Thymus (tissue), 11 donors: ENCODE results near the gene SPRED2. TPM values are rescaled to one million over a fixed set of nuclear protein-coding genes. Genes with fewer than 3 reads are reported as not detected.

Experiments used
- DNase-seq, 9 donors: peaks; one replicate each; pipeline ENCODE4 v3.0.0-alpha.2; 2013; ENCODE audit warnings: low spot score in 9 of 9, low read depth in 6 of 9, missing footprints in 1 of 9
- H3K27ac ChIP-seq, 2 donors: one replicate each; pipeline ENCODE4 v1.5.1; 2013; ENCODE audit warnings: control low read depth in 1 of 2, low read depth in 1 of 2, low read length in 1 of 2, mild to moderate bottlenecking in 1 of 2, moderate library complexity in 1 of 2
- H3K27me3 ChIP-seq, 2 donors: one replicate each; pipeline ENCODE4 v1.5.1; 2013; ENCODE audit warnings: low read length in 1 of 2; ENCODE audit not compliant: control insufficient read depth in 2 of 2, insufficient read depth in 1 of 2
- H3K36me3 ChIP-seq, 2 donors: one replicate each; pipeline ENCODE4 v1.5.1; 2013; ENCODE audit warnings: low read length in 1 of 2, mild to moderate bottlenecking in 1 of 2, moderate library complexity in 1 of 2; ENCODE audit not compliant: control insufficient read depth in 2 of 2, insufficient read depth in 2 of 2
- H3K4me1 ChIP-seq, 2 donors: one replicate each; pipeline ENCODE4 v1.5.1; 2013; ENCODE audit warnings: low read length in 2 of 2; ENCODE audit not compliant: control insufficient read depth in 2 of 2, insufficient read depth in 2 of 2
- H3K4me3 ChIP-seq, 2 donors: one replicate each; pipeline ENCODE4 v1.5.1; 2013; ENCODE audit warnings: low read length in 2 of 2, control low read depth in 1 of 2, mild to moderate bottlenecking in 1 of 2
- H3K9me3 ChIP-seq, 2 donors: one replicate each; pipeline ENCODE4 v1.5.1; 2013; ENCODE audit warnings: low read length in 1 of 2, mild to moderate bottlenecking in 1 of 2; ENCODE audit not compliant: control insufficient read depth in 2 of 2, insufficient read depth in 1 of 2
- WGBS: extraction: QIAGEN DNeasy Blood & Tissue Kit; methylation state at CpG from one replicate; pipeline ENCODE4 v1.1.7; 2013; 5-methylcytosine and 5-hydroxymethylcytosine counted together
- polyA plus RNA-seq: library from polyadenylated mRNA; stranded (reverse); fragments of 200-250 nt; gene quantifications from one replicate; pipeline ENCODE4 v1.2.3, GENCODE V29; 2013
- total RNA-seq: library from RNA; stranded (reverse); fragments of 120-200 nt; gene quantifications from one replicate; pipeline ENCODE4 v1.2.4, GENCODE V29; 2013
- donor health status: healthy.

The SPRED2 gene
- total and polyA plus RNA-seq, 2 donors, result 7.9 to 17.0 TPM

GRCh38 chr2:65380255-65380654 lies 52.1 kb downstream of the SPRED2 start:
- Histone ChIP-seq H3K27ac (peak overlapping the region in 1 of 2 donors; percentile 81), H3K36me3 (peaks cover 0 to 19% of the 10 kb centered on the region in 2 donors), H3K9me3 (no peaks in the 10 kb centered on the region), H3K4me3 (no peak overlapping the region), H3K27me3 (no peaks in the 10 kb centered on the region), H3K4me1 (peaks cover 69 to 87% of the 10 kb centered on the region in 2 donors)
- 89% methylated on average over 5 of the region's 5 CpGs for WGBS
- DNase-seq, result no peak

GRCh38 chr2:65379721-65380171 lies 52.7 kb downstream of the SPRED2 start:
- H3K4me1 ChIP-seq, result peaks cover 72 to 89% of the 10 kb centered on the region in 2 donors
- 94% methylated on average over 3 of the region's 3 CpGs for WGBS
- H3K4me3 ChIP-seq, result no peak overlapping the region
- H3K9me3 ChIP-seq, result no peaks in the 10 kb centered on the region
- no peaks in the 10 kb centered on the region for H3K27me3 ChIP-seq
- peak overlapping the region in 1 of 2 donors; percentile 81 for H3K27ac ChIP-seq
- no peak for DNase-seq
- H3K36me3 ChIP-seq, result peaks cover 0 to 19% of the 10 kb centered on the region in 2 donors

- Histone ChIP-seq H3K27ac (peak overlapping the region; percentile 43 to 81), H3K36me3 (peaks cover 0 to 19% of the 10 kb centered on the region in 2 donors), H3K9me3 (no peaks in the 10 kb centered on the region), H3K4me3 (no peak overlapping the region), H3K4me1 (peaks cover 70 to 87% of the 10 kb centered on the region in 2 donors), H3K27me3 (no peaks in the 10 kb centered on the region)
- DNase-seq, result peak in 4 of 9 donors; percentile 63 to 82 (median 66)
- 11% methylated on average over 2 of the region's 2 CpGs for WGBS
Measured at GRCh38 chr2:65379223-65379622, 53.2 kb downstream of the SPRED2 start.

- Histone ChIP-seq H3K9me3 (no peaks in the 10 kb centered on the region), H3K27me3 (no peaks in the 10 kb centered on the region), H3K27ac (peak overlapping the region in 1 of 2 donors; percentile 81), H3K4me3 (no peak overlapping the region), H3K36me3 (peaks cover 0 to 22% of the 10 kb centered on the region in 2 donors), H3K4me1 (peaks cover 65 to 86% of the 10 kb centered on the region in 2 donors)
- no peak for DNase-seq
- 97% methylated on average over 4 of the region's 4 CpGs for WGBS
Measured at GRCh38 chr2:65378290-65378689, 54.1 kb downstream of the SPRED2 start.

GRCh38 chr2:65377556-65378192 lies 54.7 kb downstream of the SPRED2 start:
- H3K4me1 ChIP-seq, result peaks cover 62 to 84% of the 10 kb centered on the region in 2 donors
- no peaks in the 10 kb centered on the region for H3K9me3 ChIP-seq
- H3K4me3 ChIP-seq, result no peak overlapping the region
- peak overlapping the region in 1 of 2 donors; percentile 61 for H3K27ac ChIP-seq
- no peaks in the 10 kb centered on the region for H3K27me3 ChIP-seq
- peaks cover 0 to 22% of the 10 kb centered on the region in 2 donors for H3K36me3 ChIP-seq
- no peak for DNase-seq
- WGBS, result 39% methylated on average over 5 of the region's 5 CpGs

- Histone ChIP-seq H3K9me3 (no peaks in the 10 kb centered on the region), H3K27ac (no peak overlapping the region), H3K36me3 (peaks cover 0 to 18% of the 10 kb centered on the region in 2 donors), H3K4me3 (no peak overlapping the region), H3K27me3 (no peaks in the 10 kb centered on the region), H3K4me1 (peaks cover 62 to 84% of the 10 kb centered on the region in 2 donors)
- 96% methylated on average over 4 of the region's 4 CpGs for WGBS
- DNase-seq, result no peak
Measured at GRCh38 chr2:65375723-65376122, 56.7 kb downstream of the SPRED2 start.

- Histone ChIP-seq H3K4me1 (peaks cover 64 to 83% of the 10 kb centered on the region in 2 donors), H3K9me3 (no peaks in the 10 kb centered on the region), H3K27ac (peak overlapping the region in 1 of 2 donors; percentile 8), H3K27me3 (no peaks in the 10 kb centered on the region), H3K36me3 (peaks cover 0 to 14% of the 10 kb centered on the region in 2 donors), H3K4me3 (no peak overlapping the region)
- no peak for DNase-seq
- 91% methylated on average over 4 of the region's 4 CpGs for WGBS
Measured at GRCh38 chr2:65374999-65375398, 57.4 kb downstream of the SPRED2 start.

- H3K4me1 ChIP-seq, result peaks cover 62 to 82% of the 10 kb centered on the region in 2 donors
Measured at GRCh38 chr2:65374575-65374974, 57.8 kb downstream of the SPRED2 start.

GRCh38 chr2:65373365-65373918 lies 59.0 kb downstream of the SPRED2 start:
- no peak overlapping the region for H3K4me3 ChIP-seq
- H3K36me3 ChIP-seq, result peaks cover 0 to 14% of the 10 kb centered on the region in 2 donors
- no peak for DNase-seq
- 77% methylated on average over 1 of the region's 1 CpG for WGBS
- no peaks in the 10 kb centered on the region for H3K27me3 ChIP-seq
- no peak overlapping the region for H3K27ac ChIP-seq
- H3K4me1 ChIP-seq, result peaks cover 52 to 73% of the 10 kb centered on the region in 2 donors
- H3K9me3 ChIP-seq, result no peaks in the 10 kb centered on the region

More at GRCh38 chr2:65374575-65374974, 57.8 kb downstream of the SPRED2 start:
- peaks cover 0 to 14% of the 10 kb centered on the region in 2 donors for H3K36me3 ChIP-seq
- no peak overlapping the region for H3K4me3 ChIP-seq
- H3K27ac ChIP-seq, result peak overlapping the region in 1 of 2 donors; percentile 8
- WGBS, result 54% methylated on average over 3 of the region's 3 CpGs
- no peaks in the 10 kb centered on the region for H3K27me3 ChIP-seq
- peak in 1 of 9 donors; percentile 58 for DNase-seq
- H3K9me3 ChIP-seq, result no peaks in the 10 kb centered on the region
